T-helper 9 cell (primary cell): ENCODE measurements around the gene ATP2C2.
"Not testable (repeated sequence)": the region's sequence is repeated elsewhere in the genome, so short reads cannot be mapped to it uniquely, and the experiment has no call there.

ENCODE experiments used
- DNase-seq: peaks from one replicate; pipeline ENCODE4 v3.0.0-alpha.2; 2020

ATP2C2 gene

DNA sequence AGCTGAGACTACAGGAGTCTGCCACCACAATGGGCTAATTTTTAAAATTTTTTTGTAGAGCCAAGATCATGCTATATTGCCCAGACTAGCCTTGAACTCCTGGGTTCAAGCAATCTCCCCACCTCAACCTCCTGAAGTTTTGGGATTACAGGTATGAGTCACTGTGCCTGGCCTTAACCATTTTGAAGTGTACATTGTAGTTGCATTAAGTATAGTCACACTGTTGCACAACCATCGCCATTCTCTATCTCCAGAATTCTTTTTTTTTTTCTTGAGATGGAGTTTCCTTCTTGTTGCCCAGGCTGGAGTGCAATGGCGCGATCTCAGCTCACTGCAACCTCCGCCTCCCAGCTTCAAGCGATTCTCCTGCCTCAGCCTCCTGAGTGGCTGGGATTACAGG, 35.1 kb downstream of the ATP2C2 start:
- not testable (repeated sequence) for DNase-seq

DNA sequence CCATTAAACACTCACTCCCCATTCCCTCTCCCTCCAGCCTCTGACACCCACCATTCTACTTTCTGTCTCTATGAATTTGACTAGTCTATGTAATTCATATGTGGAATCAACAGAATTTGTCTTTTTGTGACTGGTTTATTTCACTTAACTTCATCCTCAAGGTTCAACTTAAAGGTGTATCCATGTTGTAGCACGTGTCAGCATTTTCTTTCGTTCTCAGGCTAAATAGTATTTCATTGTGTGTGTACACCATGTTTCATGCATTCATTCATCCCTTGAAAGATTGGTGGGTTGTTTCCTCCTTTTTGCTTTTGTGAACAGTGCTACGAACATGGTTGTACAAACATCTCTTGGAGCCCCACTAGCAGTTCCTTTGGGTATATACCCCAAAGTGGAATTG, 36.0 kb downstream of the ATP2C2 start:
- no peak for DNase-seq

DNA sequence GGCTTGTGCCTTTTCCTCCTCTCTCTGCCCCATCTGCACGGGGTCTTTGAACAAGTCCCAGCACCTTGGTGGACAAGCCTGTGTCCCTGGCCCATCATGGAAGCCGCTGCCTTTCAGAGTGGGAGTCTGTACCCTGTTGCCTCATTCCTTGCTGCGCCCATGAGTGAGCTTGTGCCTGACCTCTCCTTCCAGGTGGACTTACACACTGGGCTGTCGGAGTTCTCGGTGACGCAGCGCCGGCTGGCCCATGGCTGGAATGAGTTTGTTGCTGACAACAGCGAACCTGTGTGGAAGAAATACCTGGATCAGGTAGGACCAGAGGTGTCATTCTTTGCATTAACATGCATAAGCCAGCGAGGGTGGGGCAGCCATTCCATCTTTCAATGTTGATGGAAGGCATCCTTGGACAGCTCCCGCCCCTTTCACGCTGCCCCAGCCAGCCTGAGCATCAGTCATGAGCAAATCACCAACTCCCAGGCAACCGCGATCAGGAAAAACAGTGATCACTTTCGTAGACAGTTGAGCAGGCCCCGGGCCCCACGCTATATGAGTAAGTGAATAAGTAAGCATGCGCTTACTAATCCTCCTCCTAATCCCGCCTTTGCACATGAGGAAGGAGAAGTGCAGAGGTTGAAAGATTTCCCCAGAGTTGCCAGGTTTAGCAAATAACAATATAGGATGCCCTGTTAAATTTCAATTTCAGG, 36.8 kb downstream of the ATP2C2 start:
- no peak for DNase-seq

DNA sequence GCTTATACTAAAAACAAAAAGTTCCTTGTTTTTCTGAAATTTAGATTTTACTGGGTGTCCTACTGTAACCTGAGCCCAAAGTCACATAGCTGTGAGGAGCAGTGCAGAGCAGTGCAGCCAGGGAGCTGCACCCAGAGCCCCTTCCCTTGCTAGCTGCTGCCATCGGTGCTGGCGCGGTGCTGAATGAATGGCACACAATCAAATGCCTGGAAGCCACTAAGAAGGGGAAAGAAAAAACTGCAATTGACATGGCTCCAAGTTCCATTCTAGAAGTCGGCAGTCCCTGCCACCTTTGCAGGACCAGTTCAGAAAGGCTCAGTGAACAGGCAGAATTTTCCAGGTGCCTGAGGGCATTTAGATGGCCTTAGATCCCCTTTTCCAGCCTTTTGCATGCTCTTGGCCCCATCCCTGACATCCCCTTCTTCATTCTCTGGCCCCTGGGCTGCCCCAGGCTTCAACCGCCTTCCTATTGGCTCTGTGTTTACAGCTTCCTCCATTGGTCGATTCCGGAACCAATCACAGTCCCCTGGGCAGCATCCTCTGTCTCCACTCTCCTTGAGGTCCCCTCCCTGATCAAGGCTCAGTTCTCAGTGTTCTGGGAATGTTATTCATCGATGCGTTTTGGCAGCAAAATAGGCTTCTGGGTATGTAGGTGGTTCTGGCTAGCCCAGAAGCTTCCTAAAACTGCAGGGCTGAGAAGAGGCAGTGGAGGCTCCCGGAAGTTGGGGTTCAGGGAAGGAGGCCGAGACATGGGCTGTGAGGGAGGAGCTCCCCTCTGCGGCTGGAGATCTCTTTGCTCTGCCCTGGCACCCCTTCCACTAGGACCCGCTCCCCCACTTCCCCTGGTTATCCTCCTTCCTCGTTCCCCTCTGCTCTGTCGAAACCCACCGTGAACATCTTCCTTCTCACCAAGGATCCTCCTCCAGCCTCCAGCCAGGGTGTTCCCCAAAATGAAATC, 37.9 kb downstream of the ATP2C2 start:
- DNase-seq: no peak

DNA sequence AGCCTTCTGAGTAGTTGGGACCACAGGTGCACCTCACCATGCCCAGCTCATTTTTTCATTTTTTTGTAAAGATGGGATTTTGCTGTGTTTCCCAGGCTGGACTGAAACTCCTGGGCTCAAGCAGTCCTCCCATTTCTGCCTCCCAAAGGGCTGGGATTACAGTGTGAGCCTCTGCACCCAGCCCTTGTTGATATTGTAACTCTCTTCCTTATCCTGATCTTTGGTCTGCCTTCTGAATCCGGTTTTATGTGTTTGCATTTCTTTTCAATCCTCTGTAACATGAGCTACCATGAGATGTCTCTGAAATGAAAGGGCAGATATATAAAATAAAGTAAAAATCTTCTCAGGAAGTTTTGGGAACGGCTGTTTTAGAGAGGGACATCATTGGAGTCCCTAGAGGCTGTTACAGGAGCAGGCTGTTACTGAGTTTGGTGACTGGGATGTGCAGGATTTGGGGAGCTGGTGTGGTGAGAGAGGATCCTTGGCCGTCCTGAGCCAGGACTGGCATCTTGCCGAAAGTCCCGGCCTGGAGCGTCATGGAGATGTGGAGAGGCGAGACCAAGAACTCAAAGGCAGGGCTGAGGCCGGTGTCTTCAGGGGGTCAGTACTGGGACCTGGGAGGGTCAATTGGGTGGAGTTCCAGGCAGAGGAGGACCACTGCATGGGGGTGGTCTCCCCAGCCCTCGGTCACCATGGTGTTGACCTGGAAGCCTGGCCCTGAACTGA, 39.4 kb downstream of the ATP2C2 start:
- DNase-seq: no peak

DNA sequence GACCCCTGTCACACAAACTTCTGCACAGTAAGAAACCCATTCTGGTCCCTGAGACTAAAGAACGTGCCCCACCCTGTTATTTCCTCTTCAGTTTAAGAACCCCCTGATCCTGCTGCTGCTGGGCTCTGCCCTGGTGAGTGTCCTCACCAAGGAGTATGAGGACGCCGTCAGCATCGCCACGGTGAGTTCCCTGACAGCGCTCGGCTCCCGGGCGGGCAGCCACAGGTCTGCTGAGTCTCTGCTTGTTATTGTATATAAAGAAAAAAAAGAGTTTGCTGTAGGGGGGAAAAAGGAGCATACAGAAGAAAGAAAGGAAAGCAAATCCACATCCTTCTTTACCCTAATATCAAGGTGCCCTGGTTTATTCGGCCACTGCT, 40.0 kb downstream of the ATP2C2 start:
- no peak for DNase-seq

DNA sequence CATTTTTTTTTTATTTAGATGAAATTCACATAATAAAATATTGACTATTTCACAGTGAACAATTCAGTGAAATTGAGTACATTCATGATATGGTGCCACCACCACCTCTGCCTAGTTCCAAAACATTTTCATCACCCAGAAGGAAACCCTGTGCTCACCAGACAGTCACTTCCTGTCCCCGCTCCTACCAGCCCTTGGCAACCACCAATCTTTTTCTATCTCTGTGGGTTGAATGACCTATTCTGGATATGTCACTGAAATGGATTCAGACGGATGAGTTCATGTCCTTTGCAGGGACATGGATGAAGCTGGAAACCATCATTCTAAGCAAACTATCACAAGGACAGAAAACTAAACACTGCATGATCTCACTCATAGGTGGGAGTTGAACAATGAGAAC, 40.5 kb downstream of the ATP2C2 start:
- DNase-seq: no peak

DNA sequence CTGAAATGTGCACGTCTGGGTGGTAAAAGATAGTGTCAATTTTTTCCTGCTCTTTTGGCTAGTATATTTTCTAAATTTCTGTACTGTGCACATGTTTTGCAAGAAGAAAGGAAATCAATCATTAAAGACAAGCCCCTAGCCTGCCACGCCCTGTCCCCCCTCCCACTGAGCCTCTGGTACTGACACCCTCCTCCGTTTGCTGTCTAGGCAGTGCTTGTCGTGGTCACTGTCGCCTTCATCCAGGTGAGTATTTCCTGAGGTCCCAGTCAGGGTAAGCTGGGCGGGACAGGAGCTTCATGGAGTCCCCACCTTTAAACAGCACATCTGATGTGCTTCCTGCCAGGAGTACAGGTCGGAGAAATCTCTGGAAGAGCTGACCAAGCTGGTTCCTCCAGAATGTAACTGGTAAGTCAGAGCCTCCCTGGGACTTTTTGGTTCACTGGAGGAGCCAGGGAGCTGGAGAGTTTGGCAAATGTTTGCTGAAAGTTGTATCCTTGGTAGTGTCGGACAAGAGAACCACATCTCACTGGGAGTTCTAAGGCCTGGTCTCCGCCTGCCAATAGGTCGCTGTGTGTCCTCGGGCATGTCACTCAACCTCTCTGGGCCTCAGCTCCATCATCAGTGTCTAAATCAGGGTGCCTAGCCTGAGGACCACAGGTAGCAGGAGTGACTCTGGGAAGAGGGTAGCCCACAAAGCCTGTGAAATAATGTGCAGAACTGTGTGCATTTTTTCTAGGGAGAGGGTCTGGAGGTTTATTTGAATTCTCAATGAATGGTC, 42.2 kb downstream of the ATP2C2 start:
- DNase-seq: no peak

DNA sequence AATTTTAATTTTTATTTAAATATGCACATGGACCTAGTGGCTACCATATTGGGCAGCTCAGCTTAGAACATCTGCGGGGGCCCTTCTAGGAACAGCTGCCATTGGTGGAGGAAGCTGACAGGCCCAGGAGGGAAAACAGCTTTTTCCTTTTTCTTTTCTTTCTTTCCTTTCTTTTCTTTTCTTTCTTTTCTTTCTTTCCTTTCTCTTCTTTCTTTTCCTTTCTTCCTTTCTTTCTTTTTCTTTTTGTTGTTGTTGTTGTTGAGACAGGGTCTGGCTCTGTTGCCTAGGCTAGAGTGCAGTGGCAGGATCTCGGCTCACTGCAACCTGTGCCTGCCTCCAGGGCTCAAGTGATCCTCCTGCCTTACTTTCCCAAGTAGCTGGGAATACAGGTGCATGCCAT, 43.4 kb downstream of the ATP2C2 start:
- no peak for DNase-seq

DNA sequence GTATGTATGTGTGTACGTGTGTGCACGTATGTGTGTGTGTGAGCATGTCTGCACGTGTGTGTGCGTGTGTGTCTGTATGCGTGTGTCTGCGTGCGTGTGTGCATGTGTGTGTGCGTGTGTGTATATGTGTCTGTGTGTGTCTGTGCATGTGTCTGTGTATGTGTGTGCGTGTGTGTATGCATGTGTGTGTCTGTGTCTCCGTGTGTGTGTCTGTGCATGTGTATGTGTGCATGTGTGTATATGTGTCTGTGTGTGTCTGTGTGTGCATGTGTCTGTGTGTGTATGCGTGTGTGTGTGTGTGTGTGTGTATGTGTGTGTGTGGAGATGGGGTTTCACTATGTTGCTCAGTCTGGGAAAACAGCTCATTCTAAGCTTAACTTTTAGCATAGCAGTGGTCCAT, 43.9 kb downstream of the ATP2C2 start:
- DNase-seq: no peak

DNA sequence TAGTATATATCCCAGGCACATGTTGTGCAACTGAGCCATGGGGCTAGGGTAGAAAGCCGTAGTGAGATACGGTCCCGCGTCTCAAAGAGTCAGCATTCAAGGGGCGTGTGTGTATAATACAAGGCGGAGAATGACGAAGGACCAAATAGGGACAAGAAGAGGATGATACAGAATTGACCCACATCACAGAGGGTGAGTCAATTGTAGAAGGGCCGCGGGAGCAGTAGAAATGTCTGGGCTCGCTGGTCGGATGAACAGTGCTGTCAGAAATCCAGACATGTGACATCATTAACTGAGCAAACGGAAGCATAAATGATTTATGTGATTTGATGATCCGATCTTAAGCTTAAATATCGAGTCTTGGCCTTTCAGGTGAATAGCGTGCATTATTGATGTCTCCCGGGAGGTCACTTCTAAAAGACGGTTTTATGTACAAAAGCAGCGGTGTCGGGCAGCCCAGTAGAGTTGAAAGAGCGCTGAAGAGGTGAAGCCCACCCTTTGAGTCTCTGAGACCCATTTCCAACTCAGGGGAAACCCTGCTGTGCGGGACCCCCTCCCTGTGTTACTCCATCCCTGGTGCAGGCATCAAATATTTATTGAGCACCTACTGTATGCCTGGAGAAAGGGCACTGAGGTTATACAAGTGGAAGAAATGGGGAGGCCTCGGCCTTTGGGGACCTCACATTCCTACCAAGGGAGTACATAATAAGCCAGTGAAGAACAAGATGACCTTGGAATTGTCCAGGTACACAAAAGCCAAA, 45.1 kb downstream of the ATP2C2 start:
- no peak for DNase-seq

DNA sequence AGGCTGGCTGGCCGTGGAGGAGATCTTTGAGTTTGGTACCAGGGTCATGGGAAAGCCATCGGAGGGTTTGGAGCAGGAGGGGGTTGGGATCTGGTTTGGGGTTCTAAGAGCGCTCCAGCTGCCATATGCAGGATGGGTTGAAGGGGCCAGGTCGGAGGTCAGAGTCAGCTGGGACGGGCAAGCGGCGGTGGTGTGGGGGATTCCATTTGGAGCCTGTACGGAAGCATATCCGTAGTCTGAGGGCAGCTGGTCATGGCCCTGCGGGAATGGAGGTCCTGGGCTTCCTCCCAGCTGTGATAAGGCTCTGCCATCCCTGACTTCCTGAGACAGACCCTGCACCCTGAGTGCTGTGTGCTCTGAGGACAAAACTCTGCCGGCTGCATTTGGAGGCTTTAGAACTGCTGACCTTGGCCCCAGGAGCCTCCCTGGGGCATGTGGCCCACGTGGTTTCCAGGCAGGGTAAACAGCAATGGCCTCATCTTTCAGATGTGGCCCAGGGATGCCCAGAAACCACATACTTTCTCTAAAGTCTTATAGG, 46.5 kb downstream of the ATP2C2 start:
- DNase-seq: no peak

DNA sequence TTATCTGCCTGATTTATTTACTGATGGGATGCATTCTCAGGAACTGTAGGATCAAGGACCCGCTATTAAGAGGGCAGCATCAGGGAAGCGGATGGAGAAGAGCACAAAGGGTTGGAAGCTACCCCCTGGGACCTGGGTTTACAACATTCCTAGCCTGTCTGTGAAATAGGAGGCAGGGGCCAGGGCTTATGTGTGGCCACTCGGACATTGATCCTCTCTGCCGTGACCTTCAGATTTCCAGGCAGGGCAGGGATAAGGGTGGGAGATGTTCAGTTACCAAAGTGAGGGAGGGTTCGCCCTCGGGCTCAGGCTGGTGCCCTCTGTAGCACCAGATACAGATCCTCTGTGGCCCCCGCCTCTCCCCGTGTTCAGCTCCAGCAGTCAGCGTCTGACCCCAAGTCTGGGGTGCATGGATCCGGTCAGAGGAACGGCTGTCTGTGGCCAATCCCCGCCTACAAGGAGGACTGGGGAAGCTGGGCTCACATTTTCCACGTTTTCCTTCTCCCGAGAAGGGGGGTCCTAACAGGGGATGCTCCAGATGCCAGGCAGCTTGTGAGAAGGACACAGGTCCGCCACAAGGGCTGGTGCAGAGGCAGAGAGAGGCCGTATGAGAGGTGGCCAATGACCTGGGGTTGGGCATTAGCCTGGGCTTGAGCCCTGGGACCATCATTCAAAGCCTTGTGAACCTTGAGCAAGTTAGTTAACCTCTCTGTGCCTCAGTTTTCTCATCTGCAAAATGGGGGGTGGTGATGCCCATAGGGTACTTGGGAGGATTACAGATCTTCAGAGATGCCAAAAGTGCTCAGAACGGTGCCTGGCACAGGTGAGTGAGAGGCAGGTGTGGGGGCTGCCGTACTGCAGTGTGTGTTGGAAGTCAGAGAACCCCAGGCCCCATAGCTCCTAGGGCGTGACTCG, 48.3 kb downstream of the ATP2C2 start:
- DNase-seq: no peak

DNA sequence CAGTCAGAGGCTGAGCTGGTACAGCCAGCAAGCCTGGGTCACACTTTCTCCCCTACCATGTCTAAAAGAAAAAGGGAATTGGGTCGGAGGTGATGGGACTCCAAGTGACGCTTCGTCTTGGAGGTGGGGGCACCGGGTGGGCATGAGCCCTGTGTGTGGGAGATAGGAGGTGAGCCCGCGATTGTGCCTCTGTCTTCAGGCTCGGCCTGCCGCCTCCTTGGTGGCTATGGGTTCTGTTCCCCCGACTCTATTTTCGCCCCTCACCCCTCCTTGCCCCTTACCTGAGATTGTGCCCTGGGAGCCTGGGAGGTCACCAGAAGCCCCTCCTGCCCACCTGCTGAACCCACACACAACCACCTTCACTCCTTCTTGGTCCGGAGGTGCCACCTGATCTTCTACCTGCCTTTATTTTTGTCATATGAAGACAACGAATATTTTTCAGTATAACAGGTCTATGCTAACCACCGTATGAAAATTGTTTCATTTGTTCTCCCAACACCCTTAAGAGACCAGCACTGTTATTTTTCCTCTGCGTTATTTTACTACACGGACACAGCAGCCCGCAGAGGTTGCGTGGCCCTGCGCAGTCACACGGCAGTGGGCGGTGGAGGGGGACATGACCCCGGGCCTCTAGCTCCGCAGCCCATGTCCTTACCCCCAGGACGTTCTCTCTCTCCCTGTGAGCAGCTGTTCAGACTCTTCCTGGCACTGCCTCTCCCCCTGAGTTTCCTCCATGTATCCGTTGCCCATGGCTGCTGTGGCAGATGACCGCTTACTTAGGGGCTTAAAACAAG, 49.9 kb downstream of the ATP2C2 start:
- DNase-seq: no peak

DNA sequence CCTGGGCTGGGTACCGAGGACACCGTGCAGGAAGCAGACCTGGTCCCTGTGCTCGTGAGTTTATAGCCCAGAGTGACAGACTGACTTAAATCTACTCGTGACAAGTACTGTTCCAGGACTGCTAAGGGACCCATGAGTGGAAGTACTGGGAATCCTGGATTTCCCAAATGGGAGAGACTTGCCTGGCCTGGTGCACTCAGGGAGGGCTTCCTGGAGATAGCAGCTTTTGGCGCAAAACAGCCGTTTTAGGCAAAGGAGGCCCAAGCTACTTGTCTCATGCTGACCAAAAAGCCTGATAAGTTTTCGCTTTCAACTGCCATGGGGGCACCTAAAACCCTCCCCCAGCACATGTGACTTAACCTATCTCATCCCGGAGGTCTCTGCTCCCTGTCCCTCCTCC, 51.4 kb downstream of the ATP2C2 start:
- DNase-seq: no peak

DNA sequence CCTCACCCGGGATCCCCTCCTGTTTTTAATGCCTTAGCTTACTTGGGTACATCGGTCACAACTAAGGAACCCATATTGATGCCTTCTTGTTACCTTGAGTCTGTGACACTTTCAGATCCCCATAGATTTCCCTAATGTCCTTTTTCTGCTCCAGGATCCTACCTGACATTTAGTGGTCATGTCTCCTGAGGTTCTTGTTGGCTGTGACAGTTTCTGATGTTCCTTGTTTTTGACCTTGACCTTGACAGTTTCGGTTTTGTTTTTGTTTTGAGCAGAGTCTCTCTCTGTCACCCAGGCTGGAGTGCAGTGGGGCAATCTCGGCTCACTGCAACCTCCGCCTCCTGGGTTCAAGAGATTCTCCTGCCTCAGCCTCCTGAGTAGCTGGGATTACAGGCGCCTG, 52.2 kb downstream of the ATP2C2 start:
- not testable (repeated sequence) for DNase-seq

DNA sequence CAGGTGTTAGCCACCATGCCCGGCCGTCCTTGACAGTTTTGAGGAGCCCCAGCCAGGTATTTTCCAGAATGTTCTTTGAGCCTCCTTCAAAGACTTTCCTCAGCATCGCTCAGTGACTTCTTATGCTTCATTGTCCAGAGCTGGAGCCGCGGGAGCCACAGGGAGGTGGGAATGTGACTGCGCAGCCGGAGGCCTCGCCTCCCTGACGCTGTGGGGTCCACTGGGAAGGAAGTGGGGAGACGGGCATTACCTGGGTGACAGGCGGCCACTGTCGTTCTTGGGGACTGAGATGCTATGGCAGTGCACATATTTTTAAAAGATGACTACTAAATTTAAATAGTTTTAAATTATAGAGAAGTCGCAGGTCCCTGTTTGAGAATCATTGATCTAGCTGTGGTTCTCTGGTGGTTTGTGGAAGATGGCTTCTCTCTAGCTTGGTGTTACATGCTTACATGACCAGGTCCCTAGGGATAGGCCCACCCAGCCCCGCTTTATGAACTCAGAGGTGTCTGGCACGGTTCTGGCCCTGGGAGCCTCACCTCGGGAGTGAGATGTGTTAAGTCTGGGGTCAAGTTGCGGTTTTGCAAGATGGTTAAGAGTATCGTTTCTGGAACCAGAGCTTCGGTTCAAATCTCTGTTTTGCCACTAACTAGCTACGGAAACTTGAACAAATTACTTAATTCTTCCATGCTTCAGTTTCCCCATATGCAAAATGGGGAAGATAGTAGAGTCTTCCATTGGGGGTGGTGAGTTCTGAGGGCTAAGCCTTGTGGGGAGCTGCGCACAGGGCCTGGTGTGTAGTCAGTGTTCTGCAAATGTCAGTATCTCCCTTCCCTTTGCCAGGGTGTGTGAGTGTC, 53.0 kb downstream of the ATP2C2 start:
- no peak for DNase-seq

DNA sequence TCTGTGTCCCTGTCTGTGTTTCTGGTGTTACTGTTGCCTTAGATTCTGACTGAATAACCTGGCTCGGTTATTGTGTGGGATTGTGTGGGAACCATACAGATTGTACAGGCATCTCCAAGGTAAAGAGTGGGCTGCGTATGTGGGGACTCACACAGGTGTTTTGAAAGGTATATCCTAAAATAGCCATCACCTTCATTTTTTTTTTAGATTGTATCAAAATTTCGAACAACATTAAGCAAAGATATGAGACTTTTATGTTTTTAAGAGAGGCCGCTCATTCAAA, 53.5 kb downstream of the ATP2C2 start:
- no peak for DNase-seq

DNA sequence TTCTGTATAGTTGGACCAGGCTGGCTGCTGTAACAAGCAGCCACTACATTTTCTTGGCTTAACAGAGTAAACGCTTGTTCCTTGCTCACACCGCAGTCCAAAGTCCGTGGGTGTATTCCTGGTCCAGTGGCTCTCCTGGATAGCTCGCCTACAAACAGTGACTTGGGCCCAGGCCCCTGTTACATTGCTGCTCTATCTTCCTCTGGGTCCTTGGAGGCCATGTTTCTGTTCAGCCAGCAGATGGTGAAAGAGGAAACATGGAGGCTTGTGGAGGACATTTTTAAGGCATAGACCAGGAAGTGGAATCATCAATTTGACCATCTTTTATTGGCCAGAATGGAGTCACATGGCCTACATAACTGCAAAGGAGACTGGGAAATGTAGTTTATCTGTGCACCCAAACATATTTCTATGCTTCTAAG, 55.1 kb downstream of the ATP2C2 start:
- no peak for DNase-seq
